HG03060 (cell line): ENCODE data around the gene SSBP1.
"Not testable (repeated sequence)": the region's sequence is repeated elsewhere in the genome, so short reads cannot be mapped to it uniquely, and the experiment has no call there.

Source experiments
- ATAC-seq: cut with Tn5 transposase; IDR thresholded peaks from one replicate; pipeline ENCODE4 v1.9.1; 2021; ENCODE audit warnings: low read depth, moderate number of reproducible peaks; ENCODE audit not compliant: unreplicated experiment

Gene SSBP1, protein sequence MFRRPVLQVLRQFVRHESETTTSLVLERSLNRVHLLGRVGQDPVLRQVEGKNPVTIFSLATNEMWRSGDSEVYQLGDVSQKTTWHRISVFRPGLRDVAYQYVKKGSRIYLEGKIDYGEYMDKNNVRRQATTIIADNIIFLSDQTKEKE

DNA sequence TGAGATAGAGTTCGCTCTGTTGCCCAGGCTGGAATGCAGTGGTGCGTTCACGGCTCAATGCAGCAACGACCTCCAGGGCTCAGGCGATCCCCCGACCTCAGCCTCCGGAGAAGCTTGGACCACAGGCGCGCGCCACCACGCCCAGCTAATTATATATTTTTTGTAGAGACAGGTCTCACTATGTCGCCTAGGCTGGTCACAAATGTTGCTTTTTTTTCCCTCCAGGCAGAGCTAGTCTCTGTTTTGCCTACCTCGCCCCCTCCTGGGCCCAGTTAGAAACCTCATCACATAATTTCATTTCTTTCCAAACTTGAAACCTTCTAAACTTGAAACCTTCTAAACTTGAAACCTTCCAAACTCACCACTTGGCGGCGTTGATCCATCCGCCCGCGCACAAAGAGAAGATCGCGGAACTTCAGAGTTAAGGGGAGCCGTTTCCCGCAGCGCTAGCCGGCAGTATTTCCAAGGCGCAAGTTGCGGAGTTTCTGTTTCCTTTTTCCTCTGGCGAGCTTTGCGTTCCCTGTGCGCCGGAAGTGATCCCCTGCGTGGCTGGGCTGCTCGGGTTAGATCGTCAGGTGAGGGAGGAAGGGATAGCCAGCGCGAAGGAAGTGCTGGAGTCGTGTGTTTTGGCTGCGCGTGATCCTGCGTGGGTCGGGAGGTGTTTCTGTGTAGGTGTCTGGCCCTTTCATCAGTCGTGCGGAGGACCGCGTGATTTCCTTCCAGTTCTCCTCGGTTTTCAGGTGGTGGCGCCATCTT, at the start of gene SSBP1:
SSBP1 (plus strand) TSS at position 523 of the 756 bp plus-strand sequence. CDS start 809 bp downstream, outside the sequence.
- peak; percentile 93 for ATAC-seq

DNA sequence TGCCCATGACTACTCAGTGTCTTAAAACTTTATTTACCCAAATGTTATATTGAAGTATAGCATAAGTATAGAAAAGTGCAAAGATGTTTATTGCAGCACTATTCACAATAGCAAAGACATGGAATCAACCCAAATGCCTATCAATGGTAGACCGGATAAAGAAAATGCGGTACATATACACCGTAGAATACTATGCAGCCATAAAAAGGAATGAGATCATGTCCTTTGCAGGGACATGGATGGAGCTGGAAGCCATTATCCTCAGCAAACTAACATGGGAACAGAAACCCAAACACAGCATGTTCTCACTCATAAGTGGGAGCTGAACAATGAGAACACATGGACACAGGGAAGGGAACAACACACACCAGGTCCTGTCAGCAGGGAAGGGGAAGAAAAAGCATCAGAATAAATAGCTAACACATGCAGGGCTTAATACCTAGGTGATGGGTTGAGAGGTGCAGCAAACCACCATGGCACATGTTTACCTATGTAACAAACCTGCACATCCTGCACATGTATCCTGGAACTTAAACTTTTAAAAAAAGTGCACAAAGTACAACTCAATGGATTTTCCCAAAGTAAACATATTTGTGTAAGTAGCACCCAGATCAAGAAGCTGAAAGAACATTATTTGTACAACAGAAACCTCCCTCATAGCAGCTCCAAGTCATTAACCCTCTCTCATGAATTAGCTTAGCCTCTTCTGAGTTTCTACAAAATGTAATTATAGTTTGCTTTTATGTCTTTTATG, 48.9 kb upstream of the SSBP1 start:
- not testable (repeated sequence) for ATAC-seq

DNA sequence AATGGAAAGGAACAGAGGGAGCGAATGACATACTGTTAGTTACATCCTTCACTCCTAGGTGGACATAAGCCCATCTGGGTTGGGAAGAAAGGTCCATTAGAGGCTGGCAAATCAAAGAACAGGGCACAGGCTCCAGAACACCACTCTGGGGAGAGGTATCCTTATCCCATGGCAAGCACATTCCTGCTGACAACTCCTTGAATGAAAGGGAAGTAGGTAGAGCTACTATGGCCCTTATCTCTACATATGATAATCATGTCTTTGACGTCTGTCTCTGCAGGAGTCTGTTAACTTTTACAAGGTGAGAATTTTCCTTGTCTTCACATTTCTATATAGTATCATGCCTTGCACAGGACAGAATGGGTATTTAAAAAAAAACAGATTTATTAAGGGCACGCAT, 46.6 kb upstream of the SSBP1 start:
- no peak for ATAC-seq

DNA sequence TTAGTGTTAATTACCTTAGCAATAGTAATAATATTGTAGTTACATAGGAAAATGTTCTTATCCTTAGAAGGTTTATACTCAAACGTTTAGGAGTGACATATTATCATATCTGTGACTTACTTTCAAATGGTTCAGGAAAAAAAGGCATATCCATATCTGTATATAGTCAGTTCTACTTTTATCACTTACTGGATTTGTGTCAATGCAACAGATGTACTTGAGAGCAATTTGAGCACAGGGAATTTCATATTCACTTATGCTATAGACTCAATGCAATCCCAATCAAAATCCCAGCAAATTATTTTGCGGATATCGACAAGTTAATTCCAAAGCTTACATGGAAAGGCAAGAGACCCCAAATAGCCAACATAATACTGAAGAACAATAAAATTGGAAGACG, 46.2 kb upstream of the SSBP1 start:
- no peak for ATAC-seq

DNA sequence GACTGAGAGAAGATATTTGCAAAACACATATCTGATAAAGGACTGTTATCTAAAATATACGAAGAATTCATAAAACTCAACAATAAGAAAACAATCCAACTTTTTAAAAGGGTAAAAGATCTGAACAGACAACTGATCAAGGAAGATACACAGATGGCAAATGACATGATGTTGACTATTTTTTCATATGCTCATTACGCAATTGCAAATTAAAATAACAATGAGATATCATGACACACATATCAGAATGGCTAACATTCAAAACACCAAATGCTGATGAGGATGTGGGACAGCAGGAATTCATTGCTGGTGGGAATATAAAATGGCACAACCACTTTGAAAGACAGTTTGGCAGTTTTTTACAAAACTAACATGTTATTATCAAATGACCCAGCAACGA, 45.1 kb upstream of the SSBP1 start:
- ATAC-seq: no peak

- no peak for ATAC-seq
These were observed 42.3 kb upstream of the SSBP1 start for GRCh38 chr7:141695803-141696289.

- no peak for ATAC-seq
These were observed 41.8 kb upstream of the SSBP1 start for GRCh38 chr7:141696348-141696747.

- no peak for ATAC-seq
These were observed 40.8 kb upstream of the SSBP1 start for GRCh38 chr7:141697211-141697871.

- ATAC-seq: no peak
These were observed 39.7 kb upstream of the SSBP1 start for GRCh38 chr7:141698247-141699015.

DNA sequence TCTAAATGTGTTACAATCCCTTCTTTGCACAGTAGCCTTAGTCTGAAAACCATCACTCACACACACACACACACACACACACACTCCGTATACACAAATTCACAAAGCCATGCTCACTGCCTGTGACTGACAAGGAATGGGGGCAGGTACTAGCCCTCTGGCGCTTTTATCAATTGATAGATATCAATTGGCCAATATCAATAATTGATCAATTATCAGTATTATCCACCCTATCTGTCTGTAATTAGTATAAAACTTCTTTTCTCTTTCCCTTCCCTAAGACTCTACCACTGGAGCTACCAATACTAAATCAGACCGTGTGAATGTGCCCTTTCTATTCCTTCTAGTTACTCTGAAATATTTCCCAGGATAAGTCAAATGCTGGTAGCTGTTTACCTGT, 38.3 kb upstream of the SSBP1 start:
- no peak for ATAC-seq

DNA sequence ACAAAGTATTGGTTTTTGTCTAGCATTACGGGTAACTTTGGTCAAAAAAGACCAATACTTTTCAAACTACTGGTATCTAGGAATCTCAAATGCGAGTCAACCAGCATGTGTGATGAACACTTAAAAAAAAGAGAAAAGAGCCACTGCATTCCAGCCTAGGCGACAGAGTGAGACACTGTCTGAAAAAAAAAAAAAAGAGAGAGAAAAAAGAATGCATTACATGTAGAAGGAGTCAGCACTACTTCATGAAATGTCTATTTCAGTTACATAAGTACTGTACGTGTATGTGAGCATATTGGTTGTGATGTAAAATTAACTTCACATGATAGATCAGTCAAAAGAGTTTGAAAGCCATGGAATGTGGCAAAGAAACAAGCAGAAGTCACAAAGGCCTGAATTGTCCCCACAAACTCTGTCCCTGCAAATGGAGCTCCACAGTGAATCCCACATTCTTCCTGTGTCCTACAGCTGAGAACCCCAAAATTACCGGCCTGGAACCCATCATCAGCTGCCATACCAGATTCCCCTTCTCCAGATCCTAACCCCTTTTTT, 37.8 kb upstream of the SSBP1 start:
- ATAC-seq: no peak

DNA sequence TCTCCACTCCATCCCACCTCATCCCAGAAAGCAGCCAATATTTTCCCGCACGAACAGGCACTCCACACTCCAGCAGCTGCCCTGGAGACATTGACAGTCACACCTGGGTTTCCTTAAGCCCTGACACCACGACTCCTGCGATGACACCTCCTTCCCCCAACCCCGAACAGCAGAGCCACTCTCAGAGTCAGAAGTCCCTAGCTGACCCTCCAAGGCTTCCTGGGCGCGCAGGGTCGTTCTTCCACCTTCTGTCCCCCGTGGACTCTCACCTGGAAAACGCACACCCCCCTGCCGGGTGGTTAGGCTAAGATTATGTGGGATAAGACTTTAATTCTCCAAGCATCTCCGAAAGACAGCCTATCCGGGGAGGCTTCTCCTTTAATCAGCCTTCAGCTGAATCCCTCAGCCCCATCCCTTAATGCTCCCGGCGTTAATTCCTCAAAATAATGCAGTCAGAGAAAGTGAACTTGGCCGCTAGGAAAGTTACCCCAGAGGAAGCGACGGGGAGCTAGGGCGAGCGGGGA, 37.2 kb upstream of the SSBP1 start:
- no peak for ATAC-seq

DNA sequence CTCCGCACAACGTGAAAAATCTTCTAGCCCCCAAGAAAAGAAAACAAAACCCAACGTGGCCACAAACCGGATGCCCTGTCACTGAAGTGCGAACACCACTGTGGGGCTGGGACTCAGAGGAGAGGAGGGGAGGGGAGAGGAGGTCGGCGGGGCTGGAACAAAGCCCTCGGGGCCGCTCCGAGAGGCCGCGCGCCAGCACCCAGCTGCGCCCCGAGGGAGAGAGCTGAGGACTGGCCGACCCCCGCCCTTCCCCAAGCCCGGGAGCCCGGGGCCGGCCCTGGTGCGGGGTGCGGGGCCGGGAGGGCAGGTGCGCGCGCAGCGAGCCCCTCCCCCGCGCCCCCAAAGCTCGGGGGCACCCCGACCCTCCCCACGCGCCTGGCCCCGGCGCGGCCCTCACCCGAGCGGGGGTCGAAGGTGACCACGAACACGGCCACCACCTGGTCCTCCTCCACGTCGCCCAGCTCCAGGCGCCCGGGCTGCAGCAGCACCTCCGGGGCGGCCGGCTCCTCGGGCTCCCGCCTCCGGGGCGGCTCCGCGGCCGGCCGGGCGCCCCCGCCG, 36.6 kb upstream of the SSBP1 start:
- no peak for ATAC-seq

GRCh38 chr7:141702047-141702567, 36.1 kb upstream of the SSBP1 start, which contains the start of gene DENND11:
DENND11 (minus strand) TSS chr7:141702166; CDS start chr7:141702153, 13 bp downstream.
- ATAC-seq: no peak

DNA sequence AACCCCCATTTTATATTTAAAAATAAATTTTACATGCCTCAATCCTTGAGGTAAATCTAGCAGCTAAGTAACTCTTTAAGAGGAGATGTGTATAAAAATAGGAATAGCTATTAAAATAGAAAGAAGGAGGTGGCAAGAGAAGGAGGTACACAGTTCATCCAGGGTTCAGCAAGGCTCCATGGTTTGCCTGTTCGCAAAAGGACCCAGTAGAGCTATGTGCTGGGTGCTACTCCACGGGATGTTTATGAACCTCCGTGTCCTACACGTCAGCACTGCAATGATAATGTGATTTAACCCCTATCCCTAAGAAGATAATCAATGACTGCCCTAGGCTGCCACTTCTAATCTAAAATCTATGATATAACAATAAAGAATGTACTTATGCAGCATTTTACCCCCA, 35.3 kb upstream of the SSBP1 start:
- no peak for ATAC-seq

GRCh38 chr7:141704112-141704511, 34.0 kb upstream of the SSBP1 start:
- no peak for ATAC-seq

GRCh38 chr7:141704741-141705140, 33.4 kb upstream of the SSBP1 start:
- ATAC-seq: no peak

DNA sequence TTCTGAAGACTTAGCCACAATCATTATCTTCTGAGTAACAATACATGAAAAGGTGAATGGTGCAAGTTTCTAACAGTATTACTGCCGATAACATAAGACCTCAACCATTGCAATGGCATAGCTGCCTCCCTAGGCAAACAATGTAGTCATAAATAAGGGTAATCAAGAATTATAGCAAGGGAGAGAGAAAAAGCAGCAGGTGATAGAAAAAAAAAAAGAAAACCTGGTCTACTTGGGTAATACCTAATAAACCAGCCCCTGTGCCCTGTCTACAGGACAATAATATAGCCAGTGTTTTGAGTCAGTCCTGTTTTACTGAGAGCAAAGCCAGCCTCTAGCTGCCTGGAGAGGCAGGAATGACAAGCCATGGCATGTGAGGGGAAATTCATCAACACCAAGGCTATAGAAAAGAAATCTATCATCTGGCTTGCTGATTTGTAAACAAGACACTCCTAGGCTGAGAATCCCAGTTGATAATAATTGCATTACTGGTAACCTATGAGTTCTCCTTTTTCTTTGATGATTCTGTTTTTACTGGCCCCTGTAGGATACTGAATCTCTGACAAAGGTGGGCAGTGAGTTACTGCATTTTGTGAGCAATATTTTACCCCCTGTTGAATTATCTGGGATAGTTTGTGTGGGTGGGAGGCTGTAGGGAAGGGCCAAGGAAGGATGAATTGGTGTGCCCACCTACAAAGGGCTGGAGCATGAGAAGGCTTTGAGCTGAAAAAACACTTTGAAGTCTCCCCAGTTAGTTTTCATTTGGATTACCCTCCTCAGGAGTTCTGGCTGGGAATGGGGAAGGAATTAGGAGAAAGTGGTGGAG, 31.7 kb upstream of the SSBP1 start:
- ATAC-seq: no peak
